MG63 (cell line): ENCODE measurements around the gene CASP6. TPM values are rescaled to one million over a fixed set of nuclear protein-coding genes. Genes with fewer than 3 reads are reported as not detected.
A peak's percentile ranks its signal among the peaks of the same experiment; 100 is the strongest.

Experiments used
- DNase-seq: peaks from one replicate; pipeline ENCODE4 v3.0.0-alpha.2; 2020
- H3K27me3 ChIP-seq: fragments of 250-450 bp; sonication (Bioruptor Pico); 2 replicates; pipeline ENCODE4 v1.5.1; 2020; ENCODE audit warnings: mild to moderate bottlenecking, moderate library complexity
- H3K36me3 ChIP-seq: fragments of 250-450 bp; sonication (Bioruptor Pico); 2 replicates; pipeline ENCODE4 v1.5.1; 2020; ENCODE audit warnings: mild to moderate bottlenecking, moderate library complexity
- H3K4me3 ChIP-seq: fragments of 250-450 bp; sonication (Bioruptor Pico); 2 replicates; pipeline ENCODE4 v1.5.1; 2020; ENCODE audit warnings: mild to moderate bottlenecking, moderate library complexity
- H3K9me3 ChIP-seq: fragments of 250-450 bp; sonication (Bioruptor Pico); 2 replicates; pipeline ENCODE4 v1.5.1; 2020; ENCODE audit warnings: mild to moderate bottlenecking, moderate library complexity
- total RNA-seq: library from RNA; depleted of rRNA; stranded (reverse); fragments of >200 nt; shearing (Covaris generic); gene quantifications from 2 replicates; pipeline ENCODE4 v1.2.3, GENCODE V29; 2014; ENCODE audit warnings: low replicate concordance; rRNA removed

The CASP6 gene
- 16.1 and 22.7 TPM in 2 replicates for total RNA-seq

- Histone ChIP-seq H3K36me3 (no peaks in the 10 kb centered on the region), H3K9me3 (no peaks in the 10 kb centered on the region), H3K27me3 (no peaks in the 10 kb centered on the region), H3K4me3 (peak within 1 kb of the TSS; percentile 67)
- peak; percentile 61 for DNase-seq
These were observed at the start of gene CASP6 for GRCh38 chr4:109702950-109703663. Gene CASP6, minus strand, starts transcription at chr4:109703445. Its CDS starts 50 bp downstream, at chr4:109703395.

- no peaks in the 10 kb centered on the region for H3K36me3 ChIP-seq
- no peak overlapping the region for H3K4me3 ChIP-seq
- no peaks in the 10 kb centered on the region for H3K27me3 ChIP-seq
- DNase-seq: no peak
- H3K9me3 ChIP-seq: no peaks in the 10 kb centered on the region
These were observed 49.3 kb upstream of the CASP6 start for GRCh38 chr4:109752525-109752924.

- Histone ChIP-seq H3K9me3 (no peaks in the 10 kb centered on the region), H3K27me3 (no peaks in the 10 kb centered on the region), H3K4me3 (no peak overlapping the region), H3K36me3 (no peaks in the 10 kb centered on the region)
- DNase-seq: no peak
These were observed 48.6 kb upstream of the CASP6 start for GRCh38 chr4:109751852-109752251.

- Histone ChIP-seq H3K36me3 (no peaks in the 10 kb centered on the region), H3K9me3 (no peaks in the 10 kb centered on the region), H3K27me3 (no peaks in the 10 kb centered on the region), H3K4me3 (no peak overlapping the region)
- no peak for DNase-seq
These were observed 47.5 kb upstream of the CASP6 start for GRCh38 chr4:109750652-109751244.

GRCh38 chr4:109749388-109750082 lies 46.3 kb upstream of the CASP6 start:
- Histone ChIP-seq H3K36me3 (no peaks in the 10 kb centered on the region), H3K4me3 (no peak overlapping the region), H3K27me3 (no peaks in the 10 kb centered on the region), H3K9me3 (no peaks in the 10 kb centered on the region)
- DNase-seq: no peak

- H3K36me3 ChIP-seq: no peaks in the 10 kb centered on the region
- H3K27me3 ChIP-seq: no peaks in the 10 kb centered on the region
- no peak overlapping the region for H3K4me3 ChIP-seq
- DNase-seq: no peak
- no peaks in the 10 kb centered on the region for H3K9me3 ChIP-seq
These were observed 44.9 kb upstream of the CASP6 start for GRCh38 chr4:109748114-109748513.

GRCh38 chr4:109746728-109747127 lies 43.5 kb upstream of the CASP6 start:
- H3K9me3 ChIP-seq: no peaks in the 10 kb centered on the region
- H3K4me3 ChIP-seq: no peak overlapping the region
- no peaks in the 10 kb centered on the region for H3K27me3 ChIP-seq
- no peaks in the 10 kb centered on the region for H3K36me3 ChIP-seq
- no peak for DNase-seq

GRCh38 chr4:109745830-109746229 lies 42.6 kb upstream of the CASP6 start:
- Histone ChIP-seq H3K36me3 (no peaks in the 10 kb centered on the region), H3K27me3 (no peaks in the 10 kb centered on the region), H3K4me3 (no peak overlapping the region), H3K9me3 (no peaks in the 10 kb centered on the region)
- no peak for DNase-seq

- Histone ChIP-seq H3K9me3 (no peaks in the 10 kb centered on the region), H3K36me3 (no peaks in the 10 kb centered on the region), H3K4me3 (no peak overlapping the region), H3K27me3 (no peaks in the 10 kb centered on the region)
- DNase-seq: no peak
These were observed 36.3 kb upstream of the CASP6 start for GRCh38 chr4:109739547-109739946.

- H3K27me3 ChIP-seq: no peaks in the 10 kb centered on the region
- no peak for DNase-seq
- no peaks in the 10 kb centered on the region for H3K9me3 ChIP-seq
- no peaks in the 10 kb centered on the region for H3K36me3 ChIP-seq
- no peak overlapping the region for H3K4me3 ChIP-seq
These were observed 35.0 kb upstream of the CASP6 start for GRCh38 chr4:109738104-109738872.

GRCh38 chr4:109735566-109736365 lies 32.5 kb upstream of the CASP6 start:
- no peaks in the 10 kb centered on the region for H3K36me3 ChIP-seq
- DNase-seq: no peak
- H3K4me3 ChIP-seq: no peak overlapping the region
- no peaks in the 10 kb centered on the region for H3K9me3 ChIP-seq
- no peaks in the 10 kb centered on the region for H3K27me3 ChIP-seq

GRCh38 chr4:109733728-109734127 lies 30.5 kb upstream of the CASP6 start:
- H3K4me3 ChIP-seq: no peak overlapping the region
- no peak for DNase-seq

GRCh38 chr4:109730619-109731545 lies 27.6 kb upstream of the CASP6 start:
- H3K36me3 ChIP-seq: no peaks in the 10 kb centered on the region
- DNase-seq: no peak
- peak overlapping the region; percentile 73 for H3K4me3 ChIP-seq
- no peaks in the 10 kb centered on the region for H3K9me3 ChIP-seq
- no peaks in the 10 kb centered on the region for H3K27me3 ChIP-seq

More at GRCh38 chr4:109733728-109734127, 30.5 kb upstream of the CASP6 start:
- Histone ChIP-seq H3K27me3 (no peaks in the 10 kb centered on the region), H3K36me3 (no peaks in the 10 kb centered on the region), H3K9me3 (no peaks in the 10 kb centered on the region)

GRCh38 chr4:109729718-109730618 lies 26.7 kb upstream of the CASP6 start, which contains the start of gene PLA2G12A:
Gene PLA2G12A, minus strand, starts transcription at chr4:109730070. Its CDS starts 261 bp downstream, at chr4:109729809.
- no peaks in the 10 kb centered on the region for H3K36me3 ChIP-seq

More at GRCh38 chr4:109729718-109730618, 26.7 kb upstream of the CASP6 start, which contains the start of gene PLA2G12A:
- Histone ChIP-seq H3K9me3 (no peaks in the 10 kb centered on the region), H3K4me3 (peak within 1 kb of the TSS; percentile 73), H3K27me3 (no peaks in the 10 kb centered on the region)
- peak; percentile 49 for DNase-seq
